KMS-11 (cell line): ENCODE measurements around the gene HINT1.
"Not testable (repeated sequence)": the region's sequence is repeated elsewhere in the genome, so short reads cannot be mapped to it uniquely, and the experiment has no call there.

Source experiments
- H2AFZ ChIP-seq: fragments of 200-600 bp; sonication (generic); 2 replicates; pipeline ENCODE4 v1.6.1; 2016; ENCODE audit warnings: antibody characterized with exemption, mixed run types, low read depth
- H3K27ac ChIP-seq: fragments of 200-600 bp; sonication (generic); 2 replicates; pipeline ENCODE4 v1.6.1; 2016; ENCODE audit warnings: mild to moderate bottlenecking, mixed run types
- H3K27me3 ChIP-seq: fragments of 200-600 bp; sonication (generic); 2 replicates; pipeline ENCODE4 v1.6.1; 2017; ENCODE audit warnings: mild to moderate bottlenecking, low read depth, mixed run types, moderate library complexity; ENCODE audit not compliant: insufficient read depth
- H3K36me3 ChIP-seq: fragments of 200-600 bp; sonication (generic); 2 replicates; pipeline ENCODE4 v1.6.1; 2017; ENCODE audit warnings: mild to moderate bottlenecking, mixed run types; ENCODE audit not compliant: insufficient read depth
- H3K4me1 ChIP-seq: fragments of 200-600 bp; sonication (generic); 2 replicates; pipeline ENCODE4 v1.6.1; 2016; ENCODE audit warnings: mild to moderate bottlenecking, low read depth, mixed run types; ENCODE audit not compliant: poor library complexity, severe bottlenecking
- H3K4me2 ChIP-seq: fragments of 200-600 bp; sonication (generic); 2 replicates; pipeline ENCODE4 v1.7.0; 2016; ENCODE audit warnings: mild to moderate bottlenecking, mixed run types
- H3K4me3 ChIP-seq: fragments of 200-600 bp; sonication (generic); IDR thresholded peaks from 2 replicates; pipeline ENCODE4 v1.6.1; 2017; ENCODE audit warnings: low read depth, low read length, mixed read lengths; ENCODE audit not compliant: insufficient read depth
- H3K79me2 ChIP-seq: fragments of 200-600 bp; sonication (generic); 2 replicates; pipeline ENCODE4 v1.6.1; 2016; ENCODE audit warnings: low read depth, mixed run types; ENCODE audit not compliant: insufficient read depth
- H3K9ac ChIP-seq: fragments of 200-600 bp; sonication (generic); 2 replicates; pipeline ENCODE4 v1.6.1; 2016; ENCODE audit warnings: mild to moderate bottlenecking, mixed run types
- H4K20me1 ChIP-seq: fragments of 200-600 bp; sonication (generic); 2 replicates; pipeline ENCODE4 v1.6.1; 2016; ENCODE audit warnings: mild to moderate bottlenecking, mixed run types; ENCODE audit not compliant: insufficient read depth
- CTCF ChIP-seq: fragments of 200-600 bp; sonication (generic); conservative IDR thresholded peaks from 2 replicates; pipeline ENCODE4 v1.6.1; 2017; ENCODE audit warnings: low read depth, mild to moderate bottlenecking, antibody characterized with exemption, low read length, moderate library complexity, mixed read lengths

Gene HINT1

GRCh38 chr5:131195696-131196095, 30.6 kb upstream of the HINT1 start:
- no peak overlapping the region for H3K9ac ChIP-seq
- no peaks in the 10 kb centered on the region for H3K79me2 ChIP-seq
- TF ChIP-seq CTCF: no peak
- no peaks in the 10 kb centered on the region for H3K36me3 ChIP-seq
- H3K27me3 ChIP-seq: no peaks in the 10 kb centered on the region
- H3K4me1 ChIP-seq: no peaks in the 10 kb centered on the region
- H3K27ac ChIP-seq: no peak overlapping the region
- H3K4me2 ChIP-seq: no peak overlapping the region
- no peaks in the 10 kb centered on the region for H4K20me1 ChIP-seq
- no peak overlapping the region for H3K4me3 ChIP-seq
- H2AFZ ChIP-seq: no peak overlapping the region

GRCh38 chr5:131194725-131195124, 29.7 kb upstream of the HINT1 start:
- Histone ChIP-seq H3K27ac (no peak overlapping the region), H3K27me3 (no peaks in the 10 kb centered on the region), H2AFZ (no peak overlapping the region), H3K36me3 (no peaks in the 10 kb centered on the region), H3K4me1 (no peaks in the 10 kb centered on the region), H4K20me1 (no peaks in the 10 kb centered on the region), H3K9ac (no peak overlapping the region), H3K4me3 (no peak overlapping the region), H3K79me2 (no peaks in the 10 kb centered on the region), H3K4me2 (no peak overlapping the region)
- no peak for TF ChIP-seq CTCF

GRCh38 chr5:131193897-131194296, 28.8 kb upstream of the HINT1 start:
- not testable (repeated sequence) for H3K27me3 ChIP-seq, H2AFZ ChIP-seq, H3K79me2 ChIP-seq, H3K9ac ChIP-seq, H3K27ac ChIP-seq, H3K36me3 ChIP-seq, H3K4me2 ChIP-seq, H3K4me3 ChIP-seq, H3K4me1 ChIP-seq, H4K20me1 ChIP-seq

GRCh38 chr5:131193106-131193505, 28.1 kb upstream of the HINT1 start:
- Histone ChIP-seq H3K4me2 (no peak overlapping the region), H3K27me3 (no peaks in the 10 kb centered on the region), H3K4me1 (no peaks in the 10 kb centered on the region), H2AFZ (no peak overlapping the region), H4K20me1 (no peaks in the 10 kb centered on the region), H3K79me2 (no peaks in the 10 kb centered on the region), H3K4me3 (no peak overlapping the region), H3K36me3 (no peaks in the 10 kb centered on the region), H3K27ac (no peak overlapping the region), H3K9ac (no peak overlapping the region)
- TF ChIP-seq CTCF: no peak

DNA sequence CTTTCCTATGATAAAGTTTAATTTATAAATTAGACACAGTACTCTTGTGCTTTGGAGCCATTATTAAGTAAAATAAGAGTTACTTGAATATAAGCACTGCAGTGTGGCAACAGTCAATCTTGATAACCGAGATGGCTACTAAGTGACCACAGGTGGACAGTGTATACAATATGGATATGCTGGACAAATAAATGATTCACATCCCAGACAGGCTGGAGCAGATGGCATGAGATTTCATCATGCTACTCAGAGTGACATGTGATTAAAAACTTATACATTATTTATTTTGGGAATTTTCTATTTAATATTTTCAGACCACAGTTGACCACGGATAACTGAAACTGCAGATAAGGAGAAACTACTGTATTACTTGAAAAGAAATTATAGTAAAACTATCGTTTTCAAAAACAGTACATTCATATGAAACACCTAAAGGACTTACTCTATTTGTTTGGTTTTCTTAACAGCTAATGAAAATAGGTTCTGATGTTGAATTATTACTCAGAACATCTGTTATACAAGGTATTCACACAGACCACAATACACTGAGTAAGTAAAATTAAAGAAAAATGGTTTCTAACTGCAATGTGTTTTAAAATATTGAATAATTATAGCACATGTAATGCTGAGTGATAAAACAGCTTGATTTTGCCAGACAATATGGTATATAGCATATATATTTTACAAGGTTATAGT, 21.7 kb upstream of the HINT1 start:
- peaks cover 23% of the 10 kb centered on the region for H3K4me1 ChIP-seq
- no peak overlapping the region for H2AFZ ChIP-seq

More for the DNA sequence above, 21.7 kb upstream of the HINT1 start:
- peak overlapping the region; percentile 7; the same call in 1 of the 2 replicates for H3K27ac ChIP-seq
- H3K36me3 ChIP-seq: no peaks in the 10 kb centered on the region
- no peak for TF ChIP-seq CTCF
- no peak overlapping the region for H3K4me3 ChIP-seq
- H3K27me3 ChIP-seq: no peaks in the 10 kb centered on the region
- no peaks in the 10 kb centered on the region for H4K20me1 ChIP-seq
- peak overlapping the region; percentile 50 for H3K4me2 ChIP-seq
- H3K79me2 ChIP-seq: no peaks in the 10 kb centered on the region
- H3K9ac ChIP-seq: no peak overlapping the region
